HG03521 (cell line): Measurements from ENCODE around the gene USH1G.
"Not testable (repeated sequence)": the region's sequence is repeated elsewhere in the genome, so short reads cannot be mapped to it uniquely, and the experiment has no call there.

Experiments
- ATAC-seq: cut with Tn5 transposase; IDR thresholded peaks from one replicate; pipeline ENCODE4 v1.9.1; 2021; ENCODE audit warnings: mild to moderate bottlenecking, moderate library complexity; ENCODE audit not compliant: unreplicated experiment

The USH1G gene

GRCh38 chr17:74877592-74878548 is 45.2 kb downstream of the USH1G start:
- ATAC-seq = no peak

GRCh38 chr17:74875977-74876593 is 47.0 kb downstream of the USH1G start:
- ATAC-seq = no peak

GRCh38 chr17:74875155-74875976 is 47.7 kb downstream of the USH1G start:
- no peak for ATAC-seq

DNA sequence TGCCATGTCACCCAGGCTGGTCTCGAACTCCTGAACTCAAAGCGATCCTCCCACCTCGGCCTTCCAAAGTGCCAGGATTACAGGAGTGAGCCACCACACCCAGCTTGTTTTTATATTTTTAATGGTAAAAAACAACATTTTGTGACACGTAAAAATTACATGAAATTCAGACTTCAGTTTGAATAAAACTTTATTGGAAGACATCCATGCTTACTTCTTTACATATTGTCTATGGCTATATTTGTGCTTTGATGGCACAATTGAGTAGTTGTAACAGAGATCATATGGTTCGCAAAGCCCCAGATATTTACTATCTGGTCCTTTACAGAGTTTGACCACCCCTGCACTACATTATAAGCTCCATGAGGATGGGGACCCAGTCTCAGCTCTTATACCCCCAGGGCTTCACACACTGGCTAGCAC is 48.4 kb downstream of the USH1G start:
- no peak for ATAC-seq

DNA sequence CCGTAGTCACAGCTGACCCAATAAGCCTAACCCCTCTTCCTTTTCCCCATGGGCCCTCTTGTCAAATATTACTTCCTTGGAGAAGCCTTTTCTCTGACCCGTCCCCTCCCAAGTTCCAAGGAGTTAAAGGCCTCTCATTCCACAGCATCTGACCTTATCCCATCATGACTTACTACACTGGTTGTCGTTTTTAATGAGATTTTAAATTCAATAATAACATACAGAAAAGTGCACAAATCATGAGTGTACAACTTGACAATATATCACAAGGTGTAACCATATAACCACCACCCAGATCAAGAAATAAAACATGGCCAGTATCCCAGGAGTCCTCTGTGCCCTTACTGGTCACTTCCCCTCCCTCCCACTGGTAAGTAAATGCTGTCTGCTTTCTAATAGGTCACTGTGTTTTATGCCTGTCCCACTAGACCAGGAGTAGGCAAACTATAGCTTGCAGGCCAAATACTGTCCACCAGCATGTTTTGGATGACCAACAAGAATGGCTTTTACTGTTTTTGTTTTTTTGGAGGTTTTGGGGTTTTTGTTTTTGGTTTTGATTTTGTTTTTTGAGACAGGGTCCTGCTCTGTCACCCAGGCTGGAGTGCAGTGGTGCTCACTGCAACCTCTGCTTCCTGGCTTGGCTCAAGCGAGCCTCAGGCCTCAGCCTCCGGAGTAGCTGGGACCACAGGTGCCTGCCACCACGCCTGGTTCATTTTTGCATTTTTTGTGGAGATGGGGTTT is 49.0 kb downstream of the USH1G start:
- ATAC-seq = no peak

GRCh38 chr17:74873037-74873873 is 49.8 kb downstream of the USH1G start:
- ATAC-seq = peak; percentile 87

- ATAC-seq = no peak
These were observed 50.6 kb downstream of the USH1G start, which contains the start of gene FDXR for GRCh38 chr17:74872313-74873036. TSS of gene FDXR (minus strand) at chr17:74872994. CDS start at chr17:74872944, 50 bp downstream.

DNA sequence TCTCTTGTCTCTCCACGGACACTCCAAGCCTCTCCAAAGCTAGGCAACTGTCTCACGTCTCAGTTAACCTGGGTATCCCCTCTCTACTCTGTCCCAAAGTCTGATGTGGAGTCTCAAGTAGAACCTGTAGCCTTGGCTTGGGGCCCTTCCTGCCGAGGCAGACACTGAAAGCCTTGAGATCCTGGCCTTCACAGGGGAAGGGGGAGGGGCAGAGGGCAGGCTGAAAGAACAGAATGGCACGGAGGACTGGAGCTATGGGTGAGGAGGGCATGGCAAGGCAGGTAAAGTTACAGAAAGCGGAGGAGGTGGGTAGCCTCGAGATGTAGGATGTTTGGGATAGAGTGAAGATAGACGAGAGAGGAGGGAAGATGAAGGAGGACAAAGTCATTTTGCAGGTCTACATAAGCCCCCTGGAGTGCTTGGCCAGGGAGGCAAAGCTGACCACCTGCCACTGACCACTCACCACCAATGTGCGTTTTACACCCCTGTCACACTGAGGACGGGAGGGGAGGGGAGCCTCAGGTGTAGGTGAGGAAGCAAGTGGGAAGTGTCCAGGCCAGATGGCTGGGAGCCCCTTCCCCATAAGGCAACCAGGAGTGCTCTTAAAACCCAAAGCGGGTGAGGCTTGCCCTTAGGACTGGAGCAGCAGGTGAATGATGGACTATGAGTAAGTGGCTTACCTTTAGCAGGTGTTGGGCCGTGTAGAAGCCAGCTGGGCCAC is 51.5 kb downstream of the USH1G start:
- ATAC-seq = no peak

DNA sequence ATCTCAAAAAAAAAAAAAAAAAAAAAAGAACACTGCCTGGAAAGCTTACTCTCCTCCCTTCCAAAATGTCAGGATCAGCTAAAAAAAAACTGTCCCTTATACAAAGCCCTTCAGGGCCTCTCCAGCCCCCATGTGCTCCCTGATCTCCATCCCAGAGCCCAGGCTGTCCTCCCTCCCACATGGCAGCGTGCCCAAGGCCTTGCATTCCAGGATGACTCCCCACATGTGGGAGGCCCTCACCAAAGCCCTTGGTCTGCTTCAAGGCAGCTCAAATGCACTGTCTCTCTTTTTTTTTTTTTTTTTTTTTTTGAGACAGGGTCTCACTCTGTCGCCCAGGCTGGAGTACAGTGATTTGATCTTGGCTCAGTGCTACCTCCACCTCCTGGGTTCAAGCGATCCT is 52.5 kb downstream of the USH1G start:
- ATAC-seq = no peak

GRCh38 chr17:74870028-74870427 is 53.0 kb downstream of the USH1G start:
- not testable (repeated sequence) for ATAC-seq

DNA sequence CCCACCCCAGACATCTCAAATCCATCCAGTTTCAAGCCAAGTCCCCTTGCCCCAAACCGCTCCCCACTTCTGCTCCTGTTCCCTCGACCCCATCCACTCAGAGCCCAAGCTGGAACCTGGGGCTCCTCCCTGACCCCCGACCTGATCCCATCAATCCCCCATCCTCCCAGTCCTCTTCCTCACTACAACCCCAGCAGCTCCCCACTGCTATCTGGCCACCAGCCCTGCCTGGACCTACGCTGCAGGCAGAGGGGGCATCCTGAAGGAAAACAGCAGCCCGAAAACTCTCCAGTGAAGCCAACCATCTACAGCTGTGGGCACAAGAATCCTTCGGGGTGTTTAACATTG is 54.2 kb downstream of the USH1G start:
- no peak for ATAC-seq

- no peak for ATAC-seq
These were observed 54.7 kb downstream of the USH1G start for GRCh38 chr17:74868251-74868907.

- ATAC-seq = no peak
These were observed 56.7 kb downstream of the USH1G start for GRCh38 chr17:74866198-74866835.
